Mesothelial cell of epicardium (in vitro differentiated cells): ENCODE measurements around the gene ELMOD3. TPM values are rescaled to one million over a fixed set of nuclear protein-coding genes. Genes with fewer than 3 reads are reported as not detected.
"Not testable (repeated sequence)": the region's sequence is repeated elsewhere in the genome, so short reads cannot be mapped to it uniquely, and the experiment has no call there.

Experiments
- DNase-seq, 2 experiments: peaks; one replicate each; pipeline ENCODE4 v3.0.0; 2021; ENCODE audit warnings: low spot score in 2 of 2; ENCODE audit not compliant: unreplicated experiment in 2 of 2
- H3K27ac Mint-ChIP-seq: 2 replicates; pipeline ENCODE4 v1.8.0; 2021; ENCODE audit warnings: mixed read lengths
- H3K27me3 Mint-ChIP-seq: 2 replicates; pipeline ENCODE4 v1.8.0; 2021; ENCODE audit warnings: low read depth, mixed read lengths
- H3K36me3 Mint-ChIP-seq: 2 replicates; pipeline ENCODE4 v1.8.0; 2021; ENCODE audit warnings: mixed read lengths
- H3K4me1 Mint-ChIP-seq: 2 replicates; pipeline ENCODE4 v1.8.0; 2021; ENCODE audit warnings: mixed read lengths
- H3K4me3 Mint-ChIP-seq: 2 replicates; pipeline ENCODE4 v1.8.0; 2021; ENCODE audit warnings: mild to moderate bottlenecking, moderate library complexity, mixed read lengths
- H3K9me3 Mint-ChIP-seq: 2 replicates; pipeline ENCODE4 v1.8.0; 2021; ENCODE audit warnings: mixed read lengths
- total RNA-seq: library from RNA; stranded (reverse); gene quantifications from 3 replicates; pipeline ENCODE4 v1.2.1, GENCODE V29; 2021
- TF ChIP-seq, protein P1 (sequence below): fragments of 200-600 bp; sonication (generic); IDR thresholded peaks from one replicate; pipeline ENCODE4 v1.5.0; 2021; ENCODE audit warnings: antibody characterized with exemption; ENCODE audit not compliant: unreplicated experiment

ELMOD3 gene
- total RNA-seq, 1 donor from 2014 or later, result 24.5 TPM

DNA sequence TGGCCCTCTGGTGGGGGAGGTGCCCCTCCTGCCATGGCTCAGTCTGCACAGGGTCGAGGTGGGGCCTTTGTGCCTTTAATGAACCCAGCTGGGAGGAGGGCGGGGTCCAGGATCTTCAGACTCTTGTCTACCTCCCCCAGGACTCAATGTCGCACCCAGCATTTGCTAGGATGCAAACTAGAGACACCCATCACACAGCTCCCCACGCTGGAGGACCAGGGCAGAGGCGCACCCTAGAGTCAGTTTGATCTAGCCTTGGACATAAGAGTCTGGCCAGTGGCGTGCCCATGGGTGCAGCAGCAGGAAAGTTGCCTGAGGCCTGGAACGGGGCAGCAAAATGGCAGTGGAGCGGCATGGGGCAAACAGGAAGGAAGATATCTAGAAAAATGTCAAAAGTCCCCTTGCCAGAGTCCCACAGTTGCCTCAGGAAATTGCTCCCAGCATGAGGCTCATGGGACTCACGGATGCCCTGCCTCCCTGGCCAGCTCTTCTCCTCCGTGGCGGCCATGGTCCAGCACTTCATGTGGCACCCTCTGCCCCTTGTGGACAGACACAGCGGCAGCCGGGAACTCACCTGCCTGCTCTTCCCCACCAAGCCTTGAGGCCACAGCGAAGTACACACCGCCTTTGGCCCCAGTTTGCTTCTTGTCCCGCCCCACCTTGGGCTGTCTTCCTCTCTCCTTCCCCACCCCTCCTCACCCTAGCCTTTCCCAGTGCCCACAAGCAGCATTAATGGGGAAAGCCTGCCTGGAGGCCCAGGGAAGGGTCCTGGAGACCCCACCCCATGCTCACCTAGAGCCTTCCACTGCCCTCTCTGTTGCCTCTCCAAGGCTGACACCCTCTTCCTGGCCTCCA is 81.6 kb downstream of the ELMOD3 start:
- Mint-ChIP-seq H3K27ac (peak overlapping the region; percentile 98), H3K36me3 (no peaks in the 10 kb centered on the region), H3K4me1 (peaks cover 38% of the 10 kb centered on the region), H3K27me3 (no peaks in the 10 kb centered on the region), H3K9me3 (no peaks in the 10 kb centered on the region), H3K4me3 (no peak overlapping the region)
- TF ChIP-seq, protein P1, sequence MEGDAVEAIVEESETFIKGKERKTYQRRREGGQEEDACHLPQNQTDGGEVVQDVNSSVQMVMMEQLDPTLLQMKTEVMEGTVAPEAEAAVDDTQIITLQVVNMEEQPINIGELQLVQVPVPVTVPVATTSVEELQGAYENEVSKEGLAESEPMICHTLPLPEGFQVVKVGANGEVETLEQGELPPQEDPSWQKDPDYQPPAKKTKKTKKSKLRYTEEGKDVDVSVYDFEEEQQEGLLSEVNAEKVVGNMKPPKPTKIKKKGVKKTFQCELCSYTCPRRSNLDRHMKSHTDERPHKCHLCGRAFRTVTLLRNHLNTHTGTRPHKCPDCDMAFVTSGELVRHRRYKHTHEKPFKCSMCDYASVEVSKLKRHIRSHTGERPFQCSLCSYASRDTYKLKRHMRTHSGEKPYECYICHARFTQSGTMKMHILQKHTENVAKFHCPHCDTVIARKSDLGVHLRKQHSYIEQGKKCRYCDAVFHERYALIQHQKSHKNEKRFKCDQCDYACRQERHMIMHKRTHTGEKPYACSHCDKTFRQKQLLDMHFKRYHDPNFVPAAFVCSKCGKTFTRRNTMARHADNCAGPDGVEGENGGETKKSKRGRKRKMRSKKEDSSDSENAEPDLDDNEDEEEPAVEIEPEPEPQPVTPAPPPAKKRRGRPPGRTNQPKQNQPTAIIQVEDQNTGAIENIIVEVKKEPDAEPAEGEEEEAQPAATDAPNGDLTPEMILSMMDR, result no peak
- DNase-seq, result no peak

- no peak for DNase-seq
- Mint-ChIP-seq H3K27me3 (no peaks in the 10 kb centered on the region), H3K4me3 (peak overlapping the region; percentile 64), H3K36me3 (no peaks in the 10 kb centered on the region), H3K4me1 (peaks cover 32% of the 10 kb centered on the region), H3K27ac (peak overlapping the region; percentile 98), H3K9me3 (no peaks in the 10 kb centered on the region)
- TF ChIP-seq, protein P1, result no peak
Measured at GRCh38 chr2:85436836-85437487, 82.4 kb downstream of the ELMOD3 start.

DNA sequence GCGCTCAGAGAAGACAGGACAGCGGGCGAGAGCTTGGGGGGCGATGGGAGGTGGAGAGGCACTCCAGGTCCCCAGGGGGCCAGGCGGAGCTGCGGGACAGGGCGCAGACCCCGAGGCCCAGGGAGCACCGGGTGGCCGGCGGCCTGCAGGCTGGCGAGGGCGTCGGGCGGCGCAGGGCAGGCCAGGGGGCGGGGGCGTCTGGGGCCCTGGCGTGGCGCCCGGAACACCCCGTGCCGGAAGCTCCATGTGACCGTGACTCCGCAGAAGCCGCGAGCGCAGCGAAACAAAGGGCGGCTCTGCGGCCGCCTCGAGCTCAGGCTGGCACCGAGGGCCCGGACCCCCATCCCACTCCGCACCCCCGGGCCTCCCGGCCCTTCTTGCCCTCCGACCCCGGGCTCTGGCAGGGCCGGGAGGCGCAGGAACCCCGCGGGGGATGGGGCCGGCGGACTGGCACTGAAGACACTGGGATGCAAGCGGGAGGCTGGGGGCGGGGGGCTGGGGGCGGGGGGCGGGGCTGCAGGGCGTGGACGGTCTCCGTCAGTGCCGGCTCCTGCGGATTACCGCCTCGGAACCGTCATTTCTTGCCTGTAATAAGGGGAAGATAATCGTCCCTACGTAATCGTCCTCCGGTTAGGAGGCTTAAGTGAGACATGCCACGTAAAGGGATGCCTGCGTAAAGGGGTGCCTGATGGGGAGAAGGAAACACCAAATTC is 83.1 kb downstream of the ELMOD3 start:
- H3K27ac Mint-ChIP-seq, result peak overlapping the region; percentile 98
- peak; percentile 56 to 82 for DNase-seq
- H3K4me3 Mint-ChIP-seq, result peak overlapping the region; percentile 71
- H3K27me3 Mint-ChIP-seq, result no peaks in the 10 kb centered on the region
- H3K4me1 Mint-ChIP-seq, result peaks cover 32% of the 10 kb centered on the region
- TF ChIP-seq, protein P1, result no peak
- H3K9me3 Mint-ChIP-seq, result no peaks in the 10 kb centered on the region
- H3K36me3 Mint-ChIP-seq, result no peaks in the 10 kb centered on the region

- peak overlapping the region; percentile 97 for H3K27ac Mint-ChIP-seq
- TF ChIP-seq, protein P1, result no peak
- H3K4me3 Mint-ChIP-seq, result peak overlapping the region; percentile 71
Measured at GRCh38 chr2:85438201-85439024, 83.8 kb downstream of the ELMOD3 start.

GRCh38 chr2:85439025-85439472 is 84.5 kb downstream of the ELMOD3 start:
- TF ChIP-seq, protein P1, result no peak
- DNase-seq, result no peak
- Mint-ChIP-seq H3K27ac (peak overlapping the region; percentile 47), H3K4me3 (no peak overlapping the region), H3K4me1 (peaks cover 26% of the 10 kb centered on the region), H3K36me3 (no peaks in the 10 kb centered on the region), H3K27me3 (no peaks in the 10 kb centered on the region), H3K9me3 (no peaks in the 10 kb centered on the region)

More at GRCh38 chr2:85438201-85439024, 83.8 kb downstream of the ELMOD3 start:
- H3K36me3 Mint-ChIP-seq, result no peaks in the 10 kb centered on the region
- no peaks in the 10 kb centered on the region for H3K27me3 Mint-ChIP-seq
- peaks cover 31% of the 10 kb centered on the region for H3K4me1 Mint-ChIP-seq
- no peak for DNase-seq
- no peaks in the 10 kb centered on the region for H3K9me3 Mint-ChIP-seq

DNA sequence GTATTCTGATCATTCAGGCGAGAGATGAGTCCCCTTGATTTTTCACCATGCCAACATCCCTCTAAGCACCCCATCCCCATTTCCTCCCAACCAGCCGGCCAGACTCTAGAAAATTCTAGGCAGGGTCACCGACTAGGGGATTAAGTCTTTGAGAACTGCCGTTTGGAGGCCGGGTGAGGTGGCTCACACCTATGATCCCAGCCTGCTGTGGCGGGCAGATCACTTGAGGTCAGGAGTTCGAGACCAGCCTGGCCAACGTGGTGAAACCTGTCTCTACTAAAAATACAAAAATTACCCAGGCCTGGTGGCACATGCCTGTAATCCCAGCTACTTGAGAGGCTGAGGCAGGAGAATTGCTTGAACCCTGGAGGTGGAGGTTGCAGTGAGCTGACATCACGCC is 85.0 kb downstream of the ELMOD3 start:
- H3K36me3 Mint-ChIP-seq, DNase-seq, H3K27me3 Mint-ChIP-seq, H3K27ac Mint-ChIP-seq, H3K9me3 Mint-ChIP-seq, H3K4me3 Mint-ChIP-seq: not testable (repeated sequence)
- peaks cover 26% of the 10 kb centered on the region for H3K4me1 Mint-ChIP-seq
